Cardiac fibroblast (primary cell): ENCODE data around the gene EVI5.

Experiments
- DNase-seq, 2 donors: peaks; one replicate each; pipeline versions ENCODE4 v3.0.0 to v3.0.0-alpha.2; 2010; ENCODE audit warnings: low read depth in 2 of 2
- H3K4me3 ChIP-seq, 2 donors: replicated peaks in 1 of 2; 1 replicate in 1 of 2; 2 replicates in 1 of 2; pipeline ENCODE4 v1.5.1; 2011; ENCODE audit warnings: low read depth in 2 of 2, low read length in 2 of 2, mild to moderate bottlenecking in 2 of 2, moderate library complexity in 1 of 2
- CTCF ChIP-seq: IDR thresholded peaks from one replicate; pipeline ENCODE4 v1.5.1; 2011; ENCODE audit warnings: low read depth, mild to moderate bottlenecking, low read length, inconsistent platforms

The EVI5 gene

GRCh38 chr1:92480813-92481598 is 303.9 kb downstream of the EVI5 start:
- H3K4me3 ChIP-seq = no peak overlapping the region
- no peak for TF ChIP-seq CTCF
- no peak for DNase-seq

- DNase-seq = no peak
- no peak for TF ChIP-seq CTCF
- H3K4me3 ChIP-seq = no peak overlapping the region
These were observed 304.6 kb downstream of the EVI5 start for GRCh38 chr1:92480200-92480812.

DNA sequence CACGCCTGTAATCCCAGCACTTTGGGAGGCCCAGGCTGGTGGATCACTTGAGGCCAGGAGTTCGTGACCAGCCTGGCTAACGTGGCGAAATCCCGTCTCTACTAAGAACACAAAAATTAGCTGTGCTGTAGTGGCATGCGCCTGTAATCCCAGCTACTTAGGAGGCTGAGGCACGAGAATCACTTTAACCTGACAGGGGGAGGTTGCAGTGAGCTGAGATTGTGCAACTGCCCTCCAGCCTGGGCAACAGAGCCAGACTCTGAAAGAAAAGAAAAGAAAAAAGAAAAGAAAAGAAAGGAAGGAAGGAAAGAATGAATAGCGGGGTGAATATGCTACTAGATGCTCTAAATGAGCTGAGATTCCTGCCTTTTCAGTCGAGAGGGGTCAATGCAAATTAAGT is 305.3 kb downstream of the EVI5 start:
- no peak overlapping the region for H3K4me3 ChIP-seq
- DNase-seq = no peak
- no peak for TF ChIP-seq CTCF

- peak in 1 of 2 donors; percentile 9 for DNase-seq
- no peak overlapping the region for H3K4me3 ChIP-seq
- TF ChIP-seq CTCF = no peak
These were observed 306.5 kb downstream of the EVI5 start for GRCh38 chr1:92478393-92478792.

DNA sequence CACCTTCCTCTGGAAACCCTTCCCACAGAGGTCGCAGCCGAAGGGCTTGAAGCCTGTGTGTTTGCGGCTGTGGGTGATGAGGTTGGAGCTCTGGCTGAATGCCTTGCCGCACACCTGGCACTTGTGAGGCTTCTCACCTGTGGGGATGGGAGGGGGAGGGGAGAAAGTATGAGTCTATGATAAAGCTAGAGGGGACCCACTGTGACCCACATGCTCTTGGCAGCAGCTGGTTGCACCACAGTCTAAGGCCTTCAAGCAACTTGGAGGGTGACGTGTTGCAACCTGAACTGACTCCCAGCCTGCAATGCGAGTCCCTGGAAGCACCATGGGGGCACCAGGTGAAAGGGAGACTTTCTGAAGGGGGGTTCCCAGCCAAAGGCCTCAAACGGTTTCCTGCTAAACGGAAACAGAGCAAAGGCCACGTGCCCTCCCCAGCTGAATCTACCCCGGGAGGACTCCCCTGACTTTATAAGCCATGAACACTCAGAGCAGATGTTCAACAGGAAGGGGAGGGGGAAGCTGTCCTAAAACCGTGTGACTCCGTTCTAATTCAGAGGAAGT is 308.8 kb downstream of the EVI5 start:
- no peak for TF ChIP-seq CTCF
- no peak for DNase-seq
- no peak overlapping the region for H3K4me3 ChIP-seq

- no peak for TF ChIP-seq CTCF
- H3K4me3 ChIP-seq = no peak overlapping the region
- no peak for DNase-seq
These were observed 309.9 kb downstream of the EVI5 start for GRCh38 chr1:92475029-92475428.
